Panc1 (cell line): ENCODE measurements around the gene GNRH2.

Experiments used
- POLR2AphosphoS5 ChIP-seq: IDR thresholded peaks from 2 replicates; pipeline ENCODE4 v1.6.1; 2012; ENCODE audit warnings: mild to moderate bottlenecking, low read depth, low read length, moderate library complexity
- SIN3A ChIP-seq: IDR thresholded peaks from 2 replicates; pipeline ENCODE4 v1.6.1; 2012; ENCODE audit warnings: low read depth, mild to moderate bottlenecking, low read length, moderate library complexity, borderline replicate concordance; ENCODE audit not compliant: insufficient read depth
- TF ChIP-seq, protein P1 (sequence below): fragments of 450-650 bp; IDR thresholded peaks from 2 replicates; pipeline ENCODE4 v1.5.1; 2017; ENCODE audit warnings: mild to moderate bottlenecking

DNA sequence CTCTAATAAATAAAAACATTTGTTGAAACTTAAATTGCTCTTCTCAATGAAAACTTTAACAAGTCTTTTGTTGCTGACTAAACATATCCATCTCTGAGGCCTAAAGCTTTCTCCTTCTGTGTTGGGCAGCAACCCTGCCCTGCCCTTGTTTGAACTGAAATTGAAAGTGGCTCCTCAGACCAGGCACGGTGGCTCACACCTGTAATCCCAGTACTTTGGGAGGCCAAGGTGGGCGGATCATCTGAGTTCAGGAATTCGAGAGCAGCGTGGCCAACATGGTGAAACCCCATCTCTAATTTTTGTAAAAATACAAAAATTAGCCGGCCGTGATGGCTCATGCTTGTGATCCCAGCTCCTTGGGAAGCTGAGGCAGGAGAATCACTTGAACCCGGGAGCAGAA, 29.2 kb upstream of the GNRH2 start:
- TF ChIP-seq, protein P1, sequence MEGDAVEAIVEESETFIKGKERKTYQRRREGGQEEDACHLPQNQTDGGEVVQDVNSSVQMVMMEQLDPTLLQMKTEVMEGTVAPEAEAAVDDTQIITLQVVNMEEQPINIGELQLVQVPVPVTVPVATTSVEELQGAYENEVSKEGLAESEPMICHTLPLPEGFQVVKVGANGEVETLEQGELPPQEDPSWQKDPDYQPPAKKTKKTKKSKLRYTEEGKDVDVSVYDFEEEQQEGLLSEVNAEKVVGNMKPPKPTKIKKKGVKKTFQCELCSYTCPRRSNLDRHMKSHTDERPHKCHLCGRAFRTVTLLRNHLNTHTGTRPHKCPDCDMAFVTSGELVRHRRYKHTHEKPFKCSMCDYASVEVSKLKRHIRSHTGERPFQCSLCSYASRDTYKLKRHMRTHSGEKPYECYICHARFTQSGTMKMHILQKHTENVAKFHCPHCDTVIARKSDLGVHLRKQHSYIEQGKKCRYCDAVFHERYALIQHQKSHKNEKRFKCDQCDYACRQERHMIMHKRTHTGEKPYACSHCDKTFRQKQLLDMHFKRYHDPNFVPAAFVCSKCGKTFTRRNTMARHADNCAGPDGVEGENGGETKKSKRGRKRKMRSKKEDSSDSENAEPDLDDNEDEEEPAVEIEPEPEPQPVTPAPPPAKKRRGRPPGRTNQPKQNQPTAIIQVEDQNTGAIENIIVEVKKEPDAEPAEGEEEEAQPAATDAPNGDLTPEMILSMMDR = no peak
- TF ChIP-seq POLR2AphosphoS5 (no peak), SIN3A (no peak)
